Sigmoid colon (tissue), 7 donors: Measurements from ENCODE around the gene RBKS. TPM values are rescaled to one million over a fixed set of nuclear protein-coding genes. Genes with fewer than 3 reads are reported as not detected.

Experiments used
- DNase-seq: peaks from one replicate; pipeline ENCODE4 v3.0.0-alpha.2; 2019
- H3K27ac ChIP-seq, 4 donors: fragments of 200-600 bp; sonication (generic); one replicate each; pipeline ENCODE4 v1.5.1; 2016 to 2019; ENCODE audit warnings: mild to moderate bottlenecking in 1 of 4
- H3K27me3 ChIP-seq, 3 donors: fragments of 200-600 bp; sonication (generic); one replicate each; pipeline ENCODE4 v1.5.1; 2019; ENCODE audit warnings: mild to moderate bottlenecking in 1 of 3
- H3K36me3 ChIP-seq, 4 donors: fragments of 200-600 bp; sonication (generic); one replicate each; pipeline ENCODE4 v1.5.1; 2016 to 2019
- H3K4me1 ChIP-seq, 4 donors: fragments of 200-600 bp; sonication (generic); one replicate each; pipeline ENCODE4 v1.5.1; 2017 to 2019
- H3K4me3 ChIP-seq, 4 donors: fragments of 200-600 bp; sonication (generic); one replicate each; pipeline ENCODE4 v1.5.1; 2017 to 2019; ENCODE audit warnings: mild to moderate bottlenecking in 2 of 4, moderate library complexity in 1 of 4
- H3K9me3 ChIP-seq, 4 donors: fragments of 200-600 bp in 3 of 4; sonication (generic) in 3 of 4; one replicate each; pipeline versions ENCODE4 v1.5.1 to v1.6.1; 2013 to 2019
- EP300 ChIP-seq, 4 donors: sonication (generic); formaldehyde crosslinking; IDR thresholded peaks; one replicate each; pipeline ENCODE4 v1.6.1; 2017; ENCODE audit warnings: antibody characterized with exemption in 4 of 4
- POLR2A ChIP-seq, 2 donors: fragments of 450-650 bp; IDR thresholded peaks; one replicate each; pipeline ENCODE4 v1.6.1; 2016; ENCODE audit warnings: antibody characterized with exemption in 2 of 2, mild to moderate bottlenecking in 2 of 2, moderate library complexity in 2 of 2
- POLR2AphosphoS5 ChIP-seq, 4 donors: sonication (generic); formaldehyde crosslinking; IDR thresholded peaks; one replicate each; pipeline ENCODE4 v1.6.1; 2017; ENCODE audit warnings: antibody characterized with exemption in 4 of 4
- WGBS, 2 donors: extraction: QIAGEN DNeasy Blood & Tissue Kit; methylation state at CpG; one replicate each; pipeline ENCODE4 v1.1.7; 2013; 5-methylcytosine and 5-hydroxymethylcytosine counted together
- intact Hi-C: fragments of 100-400 bp; cut with DNase I; formaldehyde crosslinking; loops from one replicate; pipeline ENCODE4 v1.15.1; 2023
- polyA plus RNA-seq, 3 donors: library from polyadenylated mRNA; stranded (reverse); fragments of 200-250 nt; gene quantifications; one replicate each; pipeline ENCODE4 v1.2.3, GENCODE V29; 2013
- total RNA-seq, 4 donors: library from RNA; depleted of rRNA; stranded (reverse); fragments of >200 nt; gene quantifications; one replicate each; pipeline ENCODE4 v1.1.0, GENCODE V29; 2016
- TF ChIP-seq, protein P1 (sequence below), 4 experiments: fragments of 450-650 bp in 3 of 4; fragments of 200-600 bp in 1 of 4; IDR thresholded peaks; one replicate each; pipeline ENCODE4 v1.5.1; 2016 to 2019; ENCODE audit warnings: antibody characterized with exemption in 4 of 4, mild to moderate bottlenecking in 3 of 4, moderate library complexity in 2 of 4
- donor health status: healthy with polysubstance abuse.
- donor health status: Bipolar disorder and iron deficiency.
- donor health status: healthy.

RBKS gene
- total RNA-seq (1 to 10 TPM in 3 of 4 donors, under 1 TPM in 1; 0.55 to 3.1 (median 1.9) TPM), polyA plus RNA-seq (10 to 100 TPM in 2 of 3 donors, 1 to 10 TPM in 1; 5.1 to 28.0 (median 13.2) TPM)

DNA sequence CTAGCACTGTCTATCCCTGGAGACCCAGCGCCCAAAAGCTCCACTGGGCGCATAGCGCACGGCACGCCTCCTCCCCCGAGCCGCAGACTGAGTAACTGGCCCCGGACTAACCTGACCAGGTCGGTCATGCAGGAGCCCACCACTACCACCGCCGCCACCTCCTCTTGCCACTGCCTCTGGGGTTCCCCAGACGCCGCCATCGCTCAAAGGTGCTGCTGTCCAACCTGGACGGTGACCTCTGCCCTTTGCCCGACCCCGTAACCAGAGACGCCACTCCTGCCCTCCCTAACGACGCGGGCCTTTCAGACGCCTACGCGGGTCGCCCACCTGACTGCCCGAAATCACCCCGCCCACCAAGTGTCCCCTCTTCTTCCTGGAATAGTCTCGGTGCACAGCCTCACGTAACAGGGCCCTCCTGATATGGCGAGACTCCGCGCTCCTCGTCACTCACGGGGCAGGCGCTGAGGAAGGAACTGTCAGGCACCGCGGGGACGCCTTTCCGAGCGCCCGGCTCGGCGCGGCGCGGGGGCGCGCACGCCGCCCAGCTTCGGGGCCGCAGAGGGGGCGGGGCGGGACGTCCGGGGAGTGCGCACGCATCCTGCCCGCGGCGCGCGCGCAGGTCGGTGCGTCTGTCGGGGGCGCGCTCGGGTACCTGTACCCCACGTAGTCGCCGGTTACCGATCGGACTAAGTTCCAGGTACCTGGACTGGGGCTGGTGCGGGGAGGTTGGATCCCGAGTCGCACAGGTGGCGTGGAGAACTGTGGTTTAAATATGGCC, at the start of gene RBKS, which contains the start of gene BABAM2:
Gene RBKS (minus strand): TSS at position 242 of the 778 bp plus-strand sequence. CDS start 42 bp downstream, at position 200.
Gene BABAM2 (plus strand): TSS at position 584 of the 778 bp plus-strand sequence. CDS start 3,828 bp downstream, outside the sequence.
- H3K27ac ChIP-seq = peak within 1 kb of the TSS; percentile 91 to 97 (median 94)
- H3K36me3 ChIP-seq = no peaks in the 10 kb centered on the region
- TF ChIP-seq POLR2AphosphoS5 (IDR thresholded peaks at IDR 0.05) = peak; percentile 86 to 97 (median 93)
- peak; percentile 46 to 76 for TF ChIP-seq POLR2A (IDR thresholded peaks at IDR 0.05)
- TF ChIP-seq EP300 (IDR thresholded peaks at IDR 0.05) = peak in 2 of 4 donors; percentile 68 to 97
- TF ChIP-seq, protein P1, sequence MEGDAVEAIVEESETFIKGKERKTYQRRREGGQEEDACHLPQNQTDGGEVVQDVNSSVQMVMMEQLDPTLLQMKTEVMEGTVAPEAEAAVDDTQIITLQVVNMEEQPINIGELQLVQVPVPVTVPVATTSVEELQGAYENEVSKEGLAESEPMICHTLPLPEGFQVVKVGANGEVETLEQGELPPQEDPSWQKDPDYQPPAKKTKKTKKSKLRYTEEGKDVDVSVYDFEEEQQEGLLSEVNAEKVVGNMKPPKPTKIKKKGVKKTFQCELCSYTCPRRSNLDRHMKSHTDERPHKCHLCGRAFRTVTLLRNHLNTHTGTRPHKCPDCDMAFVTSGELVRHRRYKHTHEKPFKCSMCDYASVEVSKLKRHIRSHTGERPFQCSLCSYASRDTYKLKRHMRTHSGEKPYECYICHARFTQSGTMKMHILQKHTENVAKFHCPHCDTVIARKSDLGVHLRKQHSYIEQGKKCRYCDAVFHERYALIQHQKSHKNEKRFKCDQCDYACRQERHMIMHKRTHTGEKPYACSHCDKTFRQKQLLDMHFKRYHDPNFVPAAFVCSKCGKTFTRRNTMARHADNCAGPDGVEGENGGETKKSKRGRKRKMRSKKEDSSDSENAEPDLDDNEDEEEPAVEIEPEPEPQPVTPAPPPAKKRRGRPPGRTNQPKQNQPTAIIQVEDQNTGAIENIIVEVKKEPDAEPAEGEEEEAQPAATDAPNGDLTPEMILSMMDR (IDR thresholded peaks at IDR 0.05) = no peak
- peak within 1 kb of the TSS; percentile 64 to 77 (median 70) for H3K4me3 ChIP-seq
- H3K27me3 ChIP-seq = no peaks in the 10 kb centered on the region
- H3K9me3 ChIP-seq = no peaks in the 10 kb centered on the region
- H3K4me1 ChIP-seq = peaks cover 0 to 28% (median 19%) of the 10 kb centered on the region in 4 donors
- intact Hi-C loops = loop anchor here (1.0 to 5.0 kb wide), 6 partner anchors 24 to 500 kb away; partner anchors contain the start of gene MRPL33
- WGBS, 2 donors = 0% methylated on average over 79 of the region's 79 CpGs
- peak; percentile 93 for DNase-seq

DNA sequence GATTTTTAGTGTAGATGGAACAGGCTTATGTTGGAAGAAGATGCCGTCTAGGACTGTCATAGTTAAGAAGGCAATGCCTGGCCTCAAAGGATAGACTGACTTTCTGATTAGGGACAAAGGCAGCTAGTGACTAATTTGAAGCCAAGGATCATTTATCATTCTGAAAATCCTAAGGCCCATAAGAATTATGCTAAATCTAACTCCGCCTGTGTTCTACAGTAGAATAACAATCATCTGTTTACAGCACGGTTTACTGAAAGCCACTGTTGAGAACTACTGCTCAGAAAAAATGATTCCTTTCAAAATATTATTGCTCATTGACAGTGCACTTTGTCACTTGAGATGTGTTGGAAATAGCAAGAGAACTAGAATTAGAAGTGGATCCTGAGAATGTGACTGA, 44.8 kb upstream of the RBKS start:
- WGBS, 2 donors = 91 to 95% methylated on average over 3 of the region's 3 CpGs
- intact Hi-C loops = no loop called here
- no peak overlapping the region for H3K27ac ChIP-seq
- TF ChIP-seq POLR2A (IDR thresholded peaks at IDR 0.05) (no peak), POLR2AphosphoS5 (IDR thresholded peaks at IDR 0.05) (no peak), EP300 (IDR thresholded peaks at IDR 0.05) (no peak)
- TF ChIP-seq, protein P1 (IDR thresholded peaks at IDR 0.05) = no peak
- H3K27me3 ChIP-seq = no peaks in the 10 kb centered on the region
- H3K4me1 ChIP-seq = no peaks in the 10 kb centered on the region
- H3K9me3 ChIP-seq = no peaks in the 10 kb centered on the region
- no peak for DNase-seq
- peaks cover 0 to 9% (median 0%) of the 10 kb centered on the region in 4 donors for H3K36me3 ChIP-seq
- H3K4me3 ChIP-seq = no peak overlapping the region

DNA sequence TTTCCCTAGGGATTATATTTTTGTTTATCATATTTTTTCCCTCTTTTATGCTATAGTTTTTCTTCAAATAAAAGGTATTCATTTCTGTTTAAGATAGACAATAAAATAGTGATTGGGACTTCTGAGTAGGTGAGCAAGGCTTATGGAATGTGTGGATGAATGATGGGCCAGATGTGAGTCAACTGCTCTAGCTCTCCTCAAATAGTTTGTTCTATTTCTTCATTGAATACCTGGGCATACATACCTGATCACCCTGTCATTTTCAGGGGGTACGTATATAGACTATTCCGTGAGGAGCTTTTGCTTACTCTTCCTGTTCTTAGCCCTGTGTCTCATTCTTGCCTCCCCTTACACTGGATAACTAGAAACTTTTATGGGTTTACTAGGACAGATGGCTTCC, 42.2 kb upstream of the RBKS start:
- peaks cover 0 to 10% (median 0%) of the 10 kb centered on the region in 4 donors for H3K36me3 ChIP-seq
- no peak overlapping the region for H3K27ac ChIP-seq
- no peaks in the 10 kb centered on the region for H3K4me1 ChIP-seq
- TF ChIP-seq EP300 (IDR thresholded peaks at IDR 0.05) = no peak
- no peak for TF ChIP-seq POLR2AphosphoS5 (IDR thresholded peaks at IDR 0.05)
- TF ChIP-seq, protein P1 (IDR thresholded peaks at IDR 0.05) = no peak
- no peak overlapping the region for H3K4me3 ChIP-seq
- DNase-seq = no peak
- WGBS, 2 donors = 93 to 94% methylated on average over 2 of the region's 2 CpGs
- intact Hi-C loops = no loop called here
- no peaks in the 10 kb centered on the region for H3K9me3 ChIP-seq
- H3K27me3 ChIP-seq = no peaks in the 10 kb centered on the region

DNA sequence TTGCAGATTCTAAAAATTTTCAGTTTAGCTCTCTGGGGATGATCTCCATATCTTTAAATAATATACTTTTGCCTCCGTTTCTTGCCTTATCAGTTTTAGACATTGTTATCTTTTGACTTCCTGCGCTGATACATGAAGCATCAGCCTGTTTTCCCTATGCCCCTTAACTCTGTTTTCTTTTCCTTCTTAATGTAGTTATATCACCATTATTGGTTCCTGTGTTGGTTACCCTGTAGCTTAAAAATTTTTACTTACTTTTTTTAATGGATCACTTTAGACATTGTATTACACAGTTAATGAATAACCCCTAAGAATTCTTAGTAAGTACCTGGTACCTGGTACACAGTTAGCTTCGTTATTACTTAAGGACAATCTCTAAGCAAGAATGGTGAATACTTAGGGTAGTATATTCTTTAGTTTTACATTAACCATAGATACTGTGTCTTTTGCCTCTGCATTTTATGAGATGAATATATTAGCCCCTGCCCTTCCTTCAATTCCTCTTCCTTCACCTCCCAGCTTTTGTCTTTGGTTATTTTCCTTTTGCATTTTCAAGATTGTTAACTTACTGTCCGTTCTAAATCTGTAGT, 41.3 kb upstream of the RBKS start:
- intact Hi-C loops = no loop called here
- TF ChIP-seq POLR2AphosphoS5 (IDR thresholded peaks at IDR 0.05) (no peak), EP300 (IDR thresholded peaks at IDR 0.05) (no peak), POLR2A (IDR thresholded peaks at IDR 0.05) (no peak)
- TF ChIP-seq, protein P1 (IDR thresholded peaks at IDR 0.05) = no peak
- Histone ChIP-seq H3K4me1 (no peaks in the 10 kb centered on the region), H3K9me3 (no peaks in the 10 kb centered on the region), H3K27me3 (no peaks in the 10 kb centered on the region), H3K4me3 (no peak overlapping the region), H3K36me3 (peaks cover 0 to 10% (median 0%) of the 10 kb centered on the region in 4 donors), H3K27ac (no peak overlapping the region)
- 24 to 77% methylated on average over 4 of the region's 4 CpGs for WGBS, 2 donors
- DNase-seq = no peak
